H1 (cell line): ENCODE measurements around the gene ZP2. TPM values are rescaled to one million over a fixed set of nuclear protein-coding genes. Genes with fewer than 3 reads are reported as not detected.

ENCODE experiments used
- CTCF ChIA-PET: fragments of 300-600 bp; sonication (Branson Sonifier 250); formaldehyde crosslinking; loops from one replicate; lab custom pipeline; 2021; ENCODE audit not compliant: partially characterized antibody; lab: Charles Lee
- POLR2A ChIA-PET: fragments of 300-600 bp; sonication (Branson Sonifier 250); formaldehyde crosslinking; loops from one replicate; lab custom pipeline; 2021; ENCODE audit warnings: inconsistent platforms; ENCODE audit not compliant: partially characterized antibody; lab: Charles Lee
- DNase-seq, 2 experiments: peaks; one replicate each; pipeline versions ENCODE4 v3.0.0 to v3.0.0-alpha.2; 2010 to 2022; ENCODE audit warnings: low spot score in 2 of 2, low read depth in 1 of 2, mixed read lengths in 1 of 2
- FAIRE-seq: peaks from 2 replicates; lab custom pipeline; 2011; peaks lifted over from hg19 to GRCh38; lab: Jason Lieb, UNC
- H2AFZ ChIP-seq: 2 replicates; pipeline ENCODE4 v1.8.1; 2012; ENCODE audit warnings: low read length, inconsistent platforms
- H2AK5ac ChIP-seq: 2 replicates; pipeline ENCODE4 v1.6.1; 2013; ENCODE audit warnings: low read depth, low read length
- H2BK120ac ChIP-seq: replicated peaks from 2 replicates; pipeline ENCODE3; 2013; ENCODE audit warnings: low read depth, low read length, inconsistent platforms
- H2BK12ac ChIP-seq: 2 replicates; pipeline ENCODE4 v1.6.1; 2013; ENCODE audit warnings: low read depth, low read length
- H2BK15ac ChIP-seq: 2 replicates; pipeline ENCODE4 v1.6.1; 2013; ENCODE audit warnings: low read length
- H2BK20ac ChIP-seq: 2 replicates; pipeline ENCODE4 v1.6.1; 2013; ENCODE audit warnings: low read length
- H2BK5ac ChIP-seq: 2 replicates; pipeline ENCODE4 v1.6.1; 2013; ENCODE audit warnings: low read depth, low read length
- H3K14ac ChIP-seq: 2 replicates; pipeline ENCODE4 v1.6.1; 2013; ENCODE audit warnings: inconsistent platforms; ENCODE audit not compliant: insufficient read length
- H3K18ac ChIP-seq: 2 replicates; pipeline ENCODE4 v1.6.1; 2013; ENCODE audit warnings: low read length; ENCODE audit errors: extremely low read depth
- H3K23ac ChIP-seq: 2 replicates; pipeline ENCODE4 v1.6.1; 2013; ENCODE audit warnings: inconsistent platforms; ENCODE audit not compliant: insufficient read length
- H3K23me2 ChIP-seq: 2 replicates; pipeline ENCODE4 v1.6.1; 2013; ENCODE audit warnings: low read depth, low read length
- H3K27ac ChIP-seq: 2 replicates; pipeline ENCODE4 v1.6.1; 2011; ENCODE audit warnings: low read depth, low read length, inconsistent platforms
- H3K27me3 ChIP-seq, 4 experiments: replicated peaks in 1 of 4; 1 replicate in 1 of 4; 2 replicates in 3 of 4; pipeline versions ENCODE4 v1.6.1 to v1.8.1; 2011 to 2013; ENCODE audit warnings: low read length in 3 of 4, mild to moderate bottlenecking in 3 of 4, inconsistent platforms in 2 of 4, mixed read lengths in 2 of 4, moderate library complexity in 1 of 4; ENCODE audit not compliant: control insufficient read depth in 3 of 4, insufficient read depth in 3 of 4; ENCODE audit errors: extremely low read depth in 1 of 4
- H3K36me3 ChIP-seq, 4 experiments: 2 replicates each; pipeline versions ENCODE4 v1.6.1 to v1.8.1; 2011 to 2013; ENCODE audit warnings: mild to moderate bottlenecking in 4 of 4, low read length in 3 of 4, moderate library complexity in 2 of 4, control low read depth in 1 of 4, inconsistent platforms in 1 of 4; ENCODE audit not compliant: insufficient read depth in 4 of 4, control insufficient read depth in 2 of 4
- H3K4ac ChIP-seq: replicated peaks from 2 replicates; pipeline ENCODE3; 2013; ENCODE audit warnings: low read length, low read depth, mixed read lengths, inconsistent platforms; ENCODE audit not compliant: insufficient read length
- H3K4me1 ChIP-seq, 4 experiments: replicated peaks in 1 of 4; 1 replicate in 1 of 4; 2 replicates in 3 of 4; pipeline versions ENCODE4 v1.6.1 to v1.8.1; 2011 to 2013; ENCODE audit warnings: low read length in 3 of 4, inconsistent platforms in 2 of 4, mixed read lengths in 1 of 4; ENCODE audit not compliant: insufficient read depth in 4 of 4, control insufficient read depth in 3 of 4
- H3K4me2 ChIP-seq, 2 experiments: 2 replicates each; pipeline versions ENCODE4 v1.6.1 to v1.8.1; 2011 to 2013; ENCODE audit warnings: low read depth in 2 of 2, low read length in 2 of 2, control low read depth in 1 of 2, inconsistent platforms in 1 of 2, mild to moderate bottlenecking in 1 of 2; ENCODE audit not compliant: insufficient read depth in 1 of 2
- H3K4me3 ChIP-seq, 4 experiments: fragments of 200-600, 300-600 bp in 1 of 4; sonication (generic), shearing (Covaris generic), sonication (Bioruptor Twin) in 1 of 4; 2 replicates each; pipeline versions ENCODE4 v1.5.1 to v1.8.1; 2011 to 2016; ENCODE audit warnings: low read length in 4 of 4, low read depth in 3 of 4, control low read depth in 2 of 4, inconsistent platforms in 2 of 4, mild to moderate bottlenecking in 2 of 4, mixed read lengths in 1 of 4, moderate library complexity in 1 of 4; ENCODE audit not compliant: insufficient read depth in 2 of 4; ENCODE audit errors: extremely low read depth in 1 of 4
- H3K56ac ChIP-seq: replicated peaks from 2 replicates; pipeline ENCODE3; 2013; ENCODE audit warnings: low read depth, mild to moderate bottlenecking, mixed read lengths, low read length, inconsistent platforms; ENCODE audit not compliant: insufficient read length
- H3K79me1 ChIP-seq: 2 replicates; pipeline ENCODE4 v1.6.1; 2013; ENCODE audit warnings: low read depth, low read length, control low read depth
- H3K79me2 ChIP-seq, 2 experiments: 2 replicates each; pipeline versions ENCODE4 v1.6.1 to v1.8.1; 2012 to 2013; ENCODE audit warnings: low read length in 2 of 2, mild to moderate bottlenecking in 2 of 2, inconsistent platforms in 1 of 2; ENCODE audit not compliant: insufficient read depth in 2 of 2, control insufficient read depth in 1 of 2
- H3K9ac ChIP-seq, 4 experiments: replicated peaks in 1 of 4; 1 replicate in 1 of 4; 2 replicates in 3 of 4; pipeline versions ENCODE4 v1.6.1 to v1.8.1; 2011 to 2013; ENCODE audit warnings: low read depth in 3 of 4, low read length in 3 of 4, control low read depth in 2 of 4, mild to moderate bottlenecking in 2 of 4, moderate library complexity in 2 of 4, inconsistent platforms in 1 of 4; ENCODE audit errors: extremely low read depth in 1 of 4
- H3K9me3 ChIP-seq, 2 experiments: 2 replicates each; pipeline versions ENCODE4 v1.6.1 to v1.8.1; 2012 to 2013; ENCODE audit warnings: mild to moderate bottlenecking in 2 of 2, moderate library complexity in 2 of 2, control low read depth in 1 of 2, inconsistent platforms in 1 of 2, low read depth in 1 of 2, low read length in 1 of 2, mixed read lengths in 1 of 2; ENCODE audit not compliant: insufficient read depth in 2 of 2
- H4K20me1 ChIP-seq, 2 experiments: replicated peaks in 1 of 2; 2 replicates each; pipeline versions ENCODE3 to v1.8.1; 2011 to 2013; ENCODE audit warnings: inconsistent platforms in 2 of 2, low read length in 2 of 2, mild to moderate bottlenecking in 1 of 2; ENCODE audit not compliant: insufficient read depth in 2 of 2, control insufficient read depth in 1 of 2
- H4K5ac ChIP-seq: 2 replicates; pipeline ENCODE4 v1.6.1; 2013; ENCODE audit warnings: low read length, low read depth, mixed read lengths, inconsistent platforms; ENCODE audit not compliant: insufficient read length
- H4K8ac ChIP-seq: 2 replicates; pipeline ENCODE4 v1.8.0; 2013; ENCODE audit warnings: mild to moderate bottlenecking, moderate library complexity, low read length, inconsistent platforms; ENCODE audit not compliant: insufficient read depth; ENCODE audit errors: extremely low read depth
- H4K91ac ChIP-seq: replicated peaks from 2 replicates; pipeline ENCODE3; 2013; ENCODE audit warnings: low read length, mixed read lengths, inconsistent platforms; ENCODE audit not compliant: insufficient read length
- ATF2 ChIP-seq: IDR thresholded peaks from 2 replicates; pipeline ENCODE4 v1.6.1; 2012; ENCODE audit warnings: low read length, inconsistent platforms
- CHD2 ChIP-seq: IDR thresholded peaks from 2 replicates; pipeline ENCODE4 v1.6.1; 2012; ENCODE audit warnings: low read length, improper control_type of control experiment
- GTF2F1 ChIP-seq: IDR thresholded peaks from 2 replicates; pipeline ENCODE4 v1.6.1; 2012; ENCODE audit warnings: low read depth, low read length, improper control_type of control experiment, borderline replicate concordance
- HDAC2 ChIP-seq, 2 experiments: fragments of 300-600 bp in 1 of 2; sonication (generic) in 1 of 2; IDR thresholded peaks; 2 replicates each; pipeline ENCODE4 v1.6.1; 2011 to 2012; ENCODE audit warnings: low read depth in 2 of 2, low read length in 2 of 2, mild to moderate bottlenecking in 2 of 2, moderate library complexity in 2 of 2, borderline replicate concordance in 1 of 2, inconsistent platforms in 1 of 2
- KDM1A ChIP-seq: fragments of 200-600, 300-600 bp; sonication (generic); IDR thresholded peaks from 2 replicates; pipeline ENCODE4 v1.7.1; 2016; ENCODE audit warnings: mild to moderate bottlenecking, low read length, borderline replicate concordance
- POLR2A ChIP-seq, 2 experiments: IDR thresholded peaks; 1 replicate in 1 of 2; 2 replicates in 1 of 2; pipeline ENCODE4 v1.6.1; 2011; ENCODE audit warnings: low read depth in 2 of 2, low read length in 2 of 2, mild to moderate bottlenecking in 2 of 2; ENCODE audit errors: control extremely low read depth in 1 of 2
- RFX5 ChIP-seq: IDR thresholded peaks from 2 replicates; pipeline ENCODE4 v1.6.1; 2011; ENCODE audit warnings: low read depth, low read length, improper control_type of control experiment, borderline replicate concordance
- SP1 ChIP-seq: IDR thresholded peaks from 2 replicates; pipeline ENCODE4 v1.6.1; 2011; ENCODE audit warnings: low read depth, low read length
- WGBS, 2 experiments: shearing (Covaris generic) in 1 of 2; methylation state at CpG; one replicate each; pipeline versions ENCODE4 v1.1.6 to v1.1.7; 2013 to 2015; ENCODE audit warnings: low lambda C conversion rate in 2 of 2, mixed read lengths in 2 of 2, inconsistent platforms in 1 of 2, low coverage in 1 of 2, missing lambda C conversion rate in 1 of 2; ENCODE audit not compliant: insufficient replicate concordance in 2 of 2, insufficient coverage in 1 of 2, insufficient read length in 1 of 2; ENCODE audit errors: extremely low coverage in 1 of 2, missing lambda C conversion rate in 1 of 2; 5-methylcytosine and 5-hydroxymethylcytosine counted together
- polyA plus RNA-seq, 7 experiments: library from polyadenylated mRNA; depleted of rRNA in 3 of 7; stranded (reverse) in 5 of 7; unstranded in 2 of 7; fragments of >200 nt in 5 of 7; fragments of 200-250 nt in 2 of 7; gene quantifications; 1 replicate in 5 of 7; 2 replicates in 1 of 7; 4 replicates in 1 of 7; pipeline versions ENCODE4 v1.2.1 to v1.2.3, GENCODE V29; 2011 to 2013; ENCODE audit warnings: missing spikeins in 2 of 7, mixed read lengths in 2 of 7
- total RNA-seq: library from RNA; stranded (reverse); fragmentation: NEBNext Ultra II Directional; extraction: Animal tissue kit (Norgen Biotek cat#: 25700); gene quantifications from 2 replicates; pipeline ENCODE4 v1.2.1, GENCODE V29; 2021

The ZP2 gene
- total and polyA plus RNA-seq, 2 of the 8 experiments (the other 6 are each of a cell fraction or from before 2014, with no cell fraction given) = not detected

DNA sequence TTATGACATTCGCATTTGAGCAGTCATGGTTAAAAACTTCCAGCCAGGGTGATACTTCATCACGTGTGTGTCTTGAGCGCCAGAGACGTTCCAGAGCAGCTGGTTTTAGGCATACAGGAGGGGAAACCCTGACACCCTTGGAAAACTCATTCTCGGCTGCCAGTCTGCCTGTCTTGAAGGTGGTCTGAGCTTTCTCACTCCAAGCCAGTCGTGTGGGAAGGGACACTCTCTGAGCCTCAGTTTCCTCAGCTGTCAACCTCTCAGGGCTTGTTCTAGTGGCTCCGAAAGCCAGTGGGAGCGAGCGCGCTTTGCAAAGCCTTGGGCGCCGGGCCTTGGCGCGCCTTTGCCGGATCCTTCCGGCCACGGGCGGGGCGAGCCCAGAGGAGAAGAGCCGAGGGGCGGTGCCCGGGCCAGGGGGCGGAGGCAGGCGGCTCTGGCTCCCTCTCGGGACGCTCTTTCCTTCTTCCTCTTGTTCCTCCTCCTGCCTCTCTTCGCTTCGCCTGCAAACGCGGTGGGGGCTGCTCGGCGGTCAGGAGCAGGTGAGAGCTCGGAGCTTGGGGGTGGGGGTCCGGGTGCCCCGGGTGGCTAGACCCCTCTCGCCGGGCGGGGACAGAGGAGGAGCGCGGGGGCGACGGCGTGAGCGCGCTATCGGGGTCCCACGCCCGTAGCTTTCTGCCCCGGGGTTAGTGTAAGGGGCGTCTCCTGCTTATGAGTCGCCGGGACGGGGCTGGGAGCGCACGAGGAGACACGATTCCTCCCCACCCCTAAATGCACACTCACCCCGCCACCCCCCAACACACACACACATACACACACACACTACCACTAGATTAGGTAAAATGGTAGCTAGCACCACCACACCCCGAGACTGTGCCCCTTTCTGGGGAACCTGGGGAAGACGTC is 52.9 kb downstream of the ZP2 start, which contains the start of gene LDAF1:
TSS of gene LDAF1 (plus strand) at position 467 of the 903 bp plus-strand sequence. CDS start 2,509 bp downstream, outside the sequence.
- Histone ChIP-seq H3K56ac (no peak within 1 kb of the TSS), H2BK12ac (no peak within 1 kb of the TSS; the same call in 1 of the 2 replicates), H3K9me3 (no peaks in the 10 kb centered on the region), H2BK15ac (peak within 1 kb of the TSS; percentile 73; the same call in 1 of the 2 replicates), H3K4me1 (peaks cover 0 to 10% (median 5%) of the 10 kb centered on the region in 4 experiments; a peak in 4 of 7 replicates), H4K91ac (peak within 1 kb of the TSS; percentile 47), H3K4me3 (peak within 1 kb of the TSS; percentile 57 to 86 (median 74)), H3K23ac (no peak within 1 kb of the TSS), H3K27ac (peak within 1 kb of the TSS; percentile 25; the same call in 1 of the 2 replicates), H4K5ac (peak within 1 kb of the TSS; percentile 10), H2BK120ac (no peak within 1 kb of the TSS), H2AFZ (peak within 1 kb of the TSS; percentile 68), H4K8ac (peak within 1 kb of the TSS; percentile 58; the same call in 1 of the 2 replicates), H3K18ac (peak within 1 kb of the TSS; percentile 86), H2AK5ac (no peak within 1 kb of the TSS), H3K4ac (no peak within 1 kb of the TSS), H4K20me1 (peaks cover 0 to 2% of the 10 kb centered on the region in 2 experiments), H2BK5ac (peak within 1 kb of the TSS; percentile 82; the same call in 1 of the 2 replicates), H3K79me2 (peaks cover 0 to 22% of the 10 kb centered on the region in 2 experiments; a peak in 2 of 4 replicates), H3K36me3 (peaks cover 8 to 22% (median 16%) of the 10 kb centered on the region in 4 experiments), H3K14ac (no peak within 1 kb of the TSS), H3K4me2 (peak within 1 kb of the TSS; percentile 72 to 97), H3K27me3 (peaks cover 0 to 7% (median 1%) of the 10 kb centered on the region in 4 experiments; a peak in 3 of 7 replicates), H3K9ac (peak within 1 kb of the TSS in 3 of 4 experiments; percentile 38 to 61 (median 51); a peak in 5 of 7 replicates), H3K79me1 (peaks cover 2% of the 10 kb centered on the region; the same call in 1 of the 2 replicates), H2BK20ac (no peak within 1 kb of the TSS), H3K23me2 (peaks cover 11% of the 10 kb centered on the region)
- DNase-seq (peak in 1 of 2 experiments; percentile 93), FAIRE-seq (no peak)
- 4% methylated on average over 39 of the region's 59 CpGs; no CpG with 5 or more reads in 1 of the 2 experiments for WGBS, 2 experiments
- POLR2A ChIA-PET = interaction anchor here (0.5 to 1.6 kb wide), 5 partner anchors 26 to 143 kb away, joined by 3 to 9 read pairs (median 3); no protein-coding TSS in a partner anchor
- CTCF ChIA-PET = interaction anchor here (0.9 to 5.8 kb wide), 10 partner anchors 8 to 1534 kb away, joined by 3 to 42 read pairs (median 5); partner anchors contain the start of genes CRYM and DNAH3
- no peak for TF ChIP-seq RFX5
- no peak for TF ChIP-seq GTF2F1
- TF ChIP-seq POLR2A (IDR thresholded peaks at IDR 0.05; ENCODE audit: control extremely low read depth in 1 of 2, low read depth in 2 of 2, low read length in 2 of 2) = peak in 1 of 2 experiments; percentile 49; a peak in 2 of 3 replicates
- no peak for TF ChIP-seq SP1
- TF ChIP-seq ATF2 = no peak
- no peak for TF ChIP-seq CHD2
- no peak; a peak in 1 of 4 replicates for TF ChIP-seq HDAC2 (IDR thresholded peaks at IDR 0.05; ENCODE audit: borderline replicate concordance in 1 of 2, low read depth in 2 of 2, low read length in 2 of 2)
- no peak for TF ChIP-seq KDM1A
